ENCODE data around the gene ADD3. TPM values are rescaled to one million over a fixed set of nuclear protein-coding genes. Genes with fewer than 3 reads are reported as not detected.
A peak's percentile ranks its signal among the peaks of the same experiment; 100 is the strongest.

The ADD3 gene
- total and polyA plus RNA-seq, 8 donors = 31.9 to 83.3 (median 47.2) TPM

GRCh38 chr10:110016039-110016438 lies 8.3 kb downstream of the ADD3 start:
- no peaks in the 10 kb centered on the region for H3K36me3 ChIP-seq
- H3K9me3 ChIP-seq = no peaks in the 10 kb centered on the region
- peaks cover 10 to 40% (median 29%) of the 10 kb centered on the region in 3 donors for H3K4me1 ChIP-seq
- no peak overlapping the region for H3K4me3 ChIP-seq
- peak in 1 of 6 donors; percentile 24 for DNase-seq
- FAIRE-seq = no peak
- peak; percentile 46 to 76 (median 74) for ATAC-seq
- TF ChIP-seq CTCF (IDR thresholded peaks at IDR 0.05) = no peak
- H3K27ac ChIP-seq = no peak overlapping the region
- intact Hi-C loops (cut with DNase I) = loop anchor here in 1 of 3 donors (10.0 kb wide), 1 partner anchor 121 kb away; no protein-coding TSS in a partner anchor
- no peaks in the 10 kb centered on the region for H3K27me3 ChIP-seq

- no peak for FAIRE-seq
- WGBS, 2 donors = 64 to 65% methylated on average over 4 of the region's 4 CpGs
- Histone ChIP-seq H3K27ac (peak overlapping the region in 1 of 4 donors; percentile 12), H3K36me3 (no peaks in the 10 kb centered on the region), H3K9me3 (no peaks in the 10 kb centered on the region), H3K4me3 (no peak overlapping the region), H3K27me3 (no peaks in the 10 kb centered on the region), H3K4me1 (peaks cover 0 to 32% (median 20%) of the 10 kb centered on the region in 3 donors)
- DNase-seq = no peak
- no peak for TF ChIP-seq CTCF (IDR thresholded peaks at IDR 0.05)
- intact Hi-C loops (cut with DNase I) = loop anchor here in 1 of 3 donors (10.0 kb wide), 1 partner anchor 122 kb away; no protein-coding TSS in a partner anchor
- ATAC-seq = no peak
Observed at GRCh38 chr10:110017052-110017451, 9.3 kb downstream of the ADD3 start.

DNA sequence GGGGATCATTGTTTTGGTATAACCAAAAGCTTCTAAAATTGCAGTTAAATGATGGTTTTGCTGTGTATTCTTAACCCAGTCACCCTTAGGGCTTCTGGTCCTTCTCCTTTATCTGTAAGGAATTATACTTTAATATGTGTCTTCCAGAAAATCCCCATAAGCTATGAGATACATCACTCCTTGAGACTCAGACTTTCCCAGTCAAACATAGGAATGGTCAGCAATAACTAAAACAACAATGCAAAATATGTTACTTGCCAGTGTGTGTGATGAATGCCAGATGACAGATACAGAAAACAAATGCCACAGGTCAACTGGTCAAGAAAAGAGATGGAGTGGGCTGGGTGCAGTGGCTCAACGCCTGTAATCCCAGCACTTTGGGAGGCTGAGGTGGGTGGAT lies 10.1 kb downstream of the ADD3 start:
- intact Hi-C loops (cut with DNase I) = loop anchor here in 1 of 3 donors (10.0 kb wide), 1 partner anchor 123 kb away; no protein-coding TSS in a partner anchor
- FAIRE-seq = no peak
- Histone ChIP-seq H3K27me3 (no peaks in the 10 kb centered on the region), H3K9me3 (no peaks in the 10 kb centered on the region), H3K4me3 (no peak overlapping the region), H3K36me3 (no peaks in the 10 kb centered on the region), H3K4me1 (peaks cover 0 to 24% (median 20%) of the 10 kb centered on the region in 3 donors), H3K27ac (no peak overlapping the region)
- 74 to 77% methylated on average over 1 of the region's 1 CpG for WGBS, 2 donors
- ATAC-seq = no peak
- TF ChIP-seq CTCF (IDR thresholded peaks at IDR 0.05) = no peak
- DNase-seq = no peak

DNA sequence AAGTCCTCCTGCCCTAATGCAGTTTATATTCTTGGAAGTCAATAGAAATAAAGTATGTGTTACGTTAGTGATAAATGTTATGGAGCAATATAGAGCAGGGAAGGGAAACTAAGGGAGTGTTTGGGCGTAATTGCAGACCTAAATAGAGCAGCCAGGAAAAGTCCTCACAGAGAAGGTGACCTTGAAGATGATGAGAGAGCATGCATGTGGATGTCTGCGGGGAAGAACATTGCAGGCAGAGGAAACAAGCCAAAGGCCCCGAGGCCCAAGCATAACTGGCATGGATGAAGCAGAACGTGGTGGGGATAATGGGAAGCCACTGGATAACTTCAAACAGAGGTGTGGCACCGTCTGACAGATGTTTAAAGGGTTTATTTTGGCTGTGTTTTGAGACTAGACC lies 12.5 kb downstream of the ADD3 start:
- WGBS, 2 donors = 81% methylated on average over 6 of the region's 6 CpGs
- no peak for ATAC-seq
- no peaks in the 10 kb centered on the region for H3K9me3 ChIP-seq
- TF ChIP-seq CTCF (IDR thresholded peaks at IDR 0.05) = no peak
- no peaks in the 10 kb centered on the region for H3K27me3 ChIP-seq
- no peak overlapping the region for H3K27ac ChIP-seq
- H3K36me3 ChIP-seq = no peaks in the 10 kb centered on the region
- H3K4me3 ChIP-seq = no peak overlapping the region
- intact Hi-C loops (cut with DNase I) = no loop called here
- DNase-seq = no peak
- FAIRE-seq = no peak
- peaks cover 0 to 12% (median 10%) of the 10 kb centered on the region in 3 donors for H3K4me1 ChIP-seq

DNA sequence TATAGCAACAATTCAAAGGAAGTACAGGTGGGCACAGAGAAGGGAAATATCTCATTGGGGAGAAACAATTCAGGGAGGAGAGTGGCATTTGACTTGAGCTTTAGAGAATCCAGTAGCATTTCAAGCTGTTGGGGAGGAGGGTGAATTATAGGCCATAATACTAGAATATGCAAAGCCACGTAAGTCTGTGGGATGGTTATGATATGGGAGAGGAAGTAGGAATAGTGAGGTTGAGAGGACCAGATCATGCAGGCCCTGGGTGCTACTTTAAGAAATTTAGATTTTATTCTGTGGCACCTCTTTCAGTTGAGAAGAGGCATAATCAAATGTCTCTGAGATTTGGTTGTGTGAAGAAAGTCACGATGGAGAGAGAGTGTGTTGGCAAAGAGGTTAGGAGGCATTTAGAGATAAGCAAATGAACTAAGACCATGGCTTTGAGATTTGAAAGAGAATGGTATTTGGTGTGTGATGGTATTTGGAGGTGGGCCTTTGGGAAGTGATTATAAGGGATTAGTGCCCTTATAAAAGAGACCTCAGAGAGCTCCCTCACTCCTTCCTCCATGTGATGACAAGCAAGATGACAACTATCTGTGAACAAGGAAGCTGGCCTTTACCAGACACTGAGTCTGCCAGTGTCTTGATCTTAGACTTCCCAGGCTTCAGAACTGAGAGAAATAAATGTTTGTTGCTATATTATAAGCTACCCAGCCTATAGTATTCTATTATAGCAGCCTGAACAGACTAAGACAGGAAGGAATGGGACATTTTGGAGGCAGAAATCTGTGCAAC lies 15.1 kb downstream of the ADD3 start:
- FAIRE-seq (no peak), DNase-seq (no peak), ATAC-seq (no peak)
- intact Hi-C loops (cut with DNase I) = no loop called here
- H3K4me3 ChIP-seq = no peak overlapping the region
- 55 to 56% methylated on average over 2 of the region's 2 CpGs for WGBS, 2 donors
- H3K36me3 ChIP-seq = no peaks in the 10 kb centered on the region
- no peak overlapping the region for H3K27ac ChIP-seq
- peaks cover 0 to 5% (median 0%) of the 10 kb centered on the region in 3 donors for H3K4me1 ChIP-seq
- H3K9me3 ChIP-seq = no peaks in the 10 kb centered on the region
- TF ChIP-seq CTCF (IDR thresholded peaks at IDR 0.05) = no peak
- H3K27me3 ChIP-seq = no peaks in the 10 kb centered on the region

All from pancreas (tissue), 10 donors.